Measurements from ENCODE around the gene CLSTN2. TPM values are rescaled to one million over a fixed set of nuclear protein-coding genes. Genes with fewer than 3 reads are reported as not detected.

Gene CLSTN2
- total and polyA plus RNA-seq, 2 of the 8 experiments (the other 6 are each of a cell fraction or from before 2014, with no cell fraction given) = 0.39 to 0.52 TPM

DNA sequence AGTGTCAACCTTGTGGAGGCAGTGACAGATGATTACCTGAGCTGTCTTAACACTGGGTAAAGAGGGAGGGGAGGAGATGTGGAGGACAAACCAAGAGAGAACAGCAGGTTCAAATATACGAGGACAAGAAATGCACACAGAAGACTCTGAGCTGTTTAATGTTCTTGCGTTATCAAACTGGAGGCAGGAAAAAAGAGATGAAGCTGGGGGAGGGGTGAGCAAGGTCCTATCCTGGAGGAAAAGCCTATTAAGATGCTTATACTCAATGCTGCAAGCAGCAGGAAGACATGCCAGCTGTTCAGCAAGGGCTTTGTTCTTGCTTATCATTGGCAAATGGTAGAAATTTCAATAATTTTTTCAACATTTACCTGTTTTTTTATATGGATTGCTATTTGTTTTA, 397.1 kb downstream of the CLSTN2 start (continued):
- TF ChIP-seq CHD7 (IDR thresholded peaks at IDR 0.05; ENCODE audit: insufficient replicate concordance, low read length) (no peak), KDM4A (IDR thresholded peaks at IDR 0.05; ENCODE audit: low read depth, low read length, severe bottlenecking) (no peak), SUZ12 (IDR thresholded peaks at IDR 0.05; ENCODE audit: low read length) (no peak), RFX5 (IDR thresholded peaks at IDR 0.05; ENCODE audit: borderline replicate concordance, low read depth, low read length) (no peak), CEBPB (IDR thresholded peaks at IDR 0.05; ENCODE audit: low read depth, low read length) (no peak), ATF3 (IDR thresholded peaks at IDR 0.05; ENCODE audit: insufficient read depth, low read depth, low read length) (no peak), BACH1 (IDR thresholded peaks at IDR 0.05; ENCODE audit: low read length) (no peak)

All from H1 (cell line).